T1000 (cell line): ENCODE data around the gene MYADML2.

Source experiments
- DNase-seq: peaks from one replicate; lab custom pipeline; 2025; ENCODE audit warnings: mixed read lengths; lab: John Stamatoyannopoulos, UW

MYADML2 gene

DNA sequence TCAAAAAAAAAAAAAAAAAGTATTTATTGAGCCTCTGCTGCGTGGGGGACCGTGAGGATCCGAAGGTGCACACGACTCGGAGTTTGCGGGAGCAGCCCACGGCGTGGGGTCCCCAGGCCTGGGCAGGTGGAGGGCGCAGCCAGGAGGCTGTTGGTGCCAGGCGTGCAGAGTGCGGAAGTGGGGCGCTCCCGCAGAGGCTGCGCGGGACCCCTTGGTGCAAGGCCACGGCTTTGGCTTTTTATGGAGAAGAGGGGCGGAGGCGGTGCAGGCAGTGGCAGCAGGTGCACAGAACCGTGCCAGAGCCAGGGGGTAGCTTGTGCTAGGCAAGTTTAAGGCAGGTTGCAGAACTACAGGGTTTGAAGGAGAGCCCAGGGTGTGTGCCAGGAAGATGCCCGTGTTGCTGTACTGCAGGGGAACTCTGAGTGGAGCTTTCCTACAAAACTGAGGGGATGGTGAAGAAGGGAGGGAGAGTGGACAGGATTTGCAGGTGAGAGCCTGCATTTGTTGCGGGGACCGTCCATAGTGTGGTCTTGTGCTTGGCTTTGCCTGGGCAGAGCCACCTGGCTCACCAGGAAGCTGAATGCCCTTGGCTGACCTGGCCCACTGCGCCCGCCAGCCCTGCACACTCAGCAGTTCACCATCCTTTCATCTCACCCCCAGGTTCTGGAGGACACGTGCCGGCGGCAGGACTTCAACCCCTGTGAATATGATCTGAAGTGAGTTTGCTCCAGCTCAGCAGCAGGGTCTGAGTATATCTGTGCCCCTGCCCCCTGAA is 31.7 kb upstream of the MYADML2 start:
- DNase-seq, result no peak

DNA sequence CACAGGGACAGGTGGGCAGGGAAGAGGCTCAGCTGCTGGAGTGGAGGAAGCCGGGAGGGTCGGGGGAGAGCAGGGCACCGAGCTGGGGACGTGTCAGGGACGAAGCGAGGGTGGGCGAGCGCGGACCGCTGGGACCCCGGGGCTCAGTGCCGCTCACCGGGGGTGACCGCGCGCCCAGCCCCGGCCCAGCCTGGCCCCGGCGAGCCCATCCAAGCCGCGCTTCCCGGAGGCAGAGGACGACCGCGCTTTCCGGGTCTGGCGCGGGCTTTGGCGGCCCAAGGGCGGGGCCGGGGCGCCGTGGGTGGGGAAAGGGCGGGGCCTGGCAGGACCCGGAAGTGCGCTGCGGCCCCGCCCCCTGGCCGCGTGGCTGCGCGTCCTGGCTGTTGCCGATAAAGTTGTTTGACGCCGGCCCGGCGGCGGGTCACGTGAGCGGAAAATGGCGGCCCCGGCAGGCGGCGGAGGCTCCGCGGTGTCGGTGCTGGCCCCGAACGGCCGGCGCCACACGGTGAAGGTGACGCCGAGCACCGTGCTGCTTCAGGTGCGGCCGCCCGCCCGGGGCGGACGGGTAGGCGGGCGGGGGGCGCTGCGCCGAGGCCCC is 30.3 kb upstream of the MYADML2 start, which contains the start of gene ASPSCR1:
TSS of gene ASPSCR1 (plus strand) at position 419 of the 598 bp plus-strand sequence. CDS start at position 437, 18 bp downstream.
- DNase-seq, result peak; percentile 87

DNA sequence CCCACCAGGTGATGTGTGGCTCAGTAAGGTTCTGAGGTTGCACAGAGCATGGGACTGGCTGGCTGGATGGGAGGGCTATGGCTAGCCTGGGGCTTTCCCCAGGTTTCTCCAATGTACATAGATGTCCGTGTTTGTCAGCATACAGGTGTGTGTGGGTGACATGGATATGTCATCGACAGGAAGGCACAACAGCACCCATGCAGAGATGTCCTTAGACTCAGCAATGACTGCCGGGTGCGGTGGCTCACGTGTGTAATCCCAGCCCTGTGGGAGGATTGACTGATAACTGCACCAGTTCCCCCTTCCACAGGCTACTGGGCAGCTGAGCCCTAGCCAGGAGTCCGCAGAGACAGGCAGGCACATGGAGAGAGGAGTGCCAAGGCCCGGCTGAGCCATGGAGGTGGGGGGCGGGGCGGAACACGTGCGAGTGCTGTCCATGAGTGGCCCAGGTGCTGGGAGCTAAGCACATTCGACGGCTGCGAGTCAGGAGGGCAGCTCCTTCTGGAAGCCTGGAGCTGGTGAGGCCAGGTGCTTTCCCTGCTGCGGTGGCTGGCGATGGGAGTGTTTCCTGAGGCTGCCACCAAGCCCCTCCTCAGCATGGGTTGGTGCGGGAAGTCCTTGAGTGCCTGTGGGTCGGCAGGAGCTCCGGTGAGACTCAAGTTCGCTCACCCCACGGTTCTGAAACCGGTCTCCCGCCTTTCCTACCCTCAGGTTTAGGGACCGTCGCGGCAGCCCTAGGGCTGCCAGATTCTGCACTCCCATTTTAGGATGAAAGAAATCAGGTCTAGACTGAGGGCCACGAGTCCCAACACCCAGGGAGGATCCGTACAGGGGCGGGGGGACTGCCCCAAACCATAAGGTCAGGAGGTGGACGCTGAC is 29.5 kb upstream of the MYADML2 start:
- DNase-seq, result no peak

DNA sequence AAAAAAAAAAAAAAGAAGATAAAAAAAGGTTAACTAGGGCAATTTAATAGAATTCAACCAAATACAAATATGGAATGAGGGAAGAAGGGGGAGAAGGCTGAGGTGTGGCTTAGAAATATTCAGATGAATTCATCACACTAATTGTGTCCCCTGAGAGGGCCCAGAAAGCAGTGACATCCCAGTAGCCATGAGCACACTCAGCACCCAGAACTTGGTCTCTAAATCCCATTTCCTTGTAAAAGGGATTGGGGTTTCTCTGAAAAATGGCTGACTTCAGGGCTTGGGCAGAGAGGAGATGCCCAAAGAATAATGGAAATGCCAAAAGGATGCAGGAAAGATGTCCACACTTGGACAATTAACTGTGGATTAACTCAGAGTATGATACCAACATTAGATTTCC is 26.4 kb upstream of the MYADML2 start:
- no peak for DNase-seq

DNA sequence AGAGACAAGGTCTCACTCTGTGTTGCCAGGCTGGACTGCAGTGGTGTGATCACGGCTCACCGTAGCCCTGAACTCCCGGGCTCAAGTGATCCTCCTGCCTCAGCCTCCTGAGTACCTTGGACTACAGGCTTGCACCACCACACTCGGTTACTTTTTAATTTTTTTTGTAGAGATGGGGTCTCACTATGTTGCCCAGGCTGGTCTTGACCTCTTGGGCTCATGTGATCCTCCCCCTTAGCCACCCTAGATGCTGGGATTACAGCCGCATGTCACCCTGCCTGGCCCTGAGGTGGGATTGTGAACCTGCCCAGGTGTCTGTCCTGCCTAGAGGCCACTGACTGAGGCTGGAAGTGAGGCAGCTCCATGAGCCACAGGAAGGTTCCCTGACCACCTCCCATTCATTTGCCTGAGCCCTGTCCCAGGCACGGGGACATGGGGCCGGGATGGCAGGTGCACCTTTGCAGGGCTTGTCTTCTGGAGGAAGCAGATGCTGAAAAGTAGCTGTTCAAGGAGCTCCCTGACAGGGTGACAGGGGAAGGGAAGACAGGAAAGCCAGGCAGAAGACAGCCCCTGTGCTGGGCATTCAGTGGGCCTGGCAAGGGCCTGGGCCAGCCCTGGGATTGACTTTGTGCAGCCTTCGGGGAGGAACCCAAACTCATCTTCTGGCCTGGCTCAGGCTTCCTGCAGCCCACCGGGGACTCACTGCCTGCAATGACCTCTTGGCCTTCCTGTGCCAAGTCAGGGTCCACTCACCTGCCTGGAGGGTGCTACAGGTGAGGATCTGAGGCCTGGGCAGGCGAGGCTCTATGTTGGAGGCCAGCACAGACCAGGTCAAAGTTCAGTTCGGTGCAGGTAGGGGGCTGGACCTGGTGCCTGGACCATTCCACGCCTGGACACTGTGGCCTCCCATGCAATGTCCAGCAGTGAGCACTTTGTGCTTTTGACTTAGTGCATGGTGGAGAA is 22.1 kb upstream of the MYADML2 start:
- DNase-seq, result no peak

DNA sequence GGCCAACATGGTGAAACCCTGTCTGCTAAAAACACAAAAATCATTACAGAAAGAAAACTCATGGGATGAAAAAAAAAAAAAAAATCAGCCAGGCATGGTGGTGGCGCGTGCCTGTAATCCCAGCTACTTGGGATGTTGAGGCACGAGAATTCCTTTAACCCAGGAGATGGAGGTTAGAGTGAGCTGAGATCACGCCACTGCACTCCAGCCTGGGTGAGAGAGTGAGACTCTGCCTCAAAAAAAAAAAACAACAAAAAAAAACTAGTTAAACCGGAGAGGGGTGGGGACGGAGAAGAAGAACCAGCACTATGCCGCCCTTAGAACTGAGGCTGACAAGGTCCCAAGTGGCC is 21.3 kb upstream of the MYADML2 start:
- no peak for DNase-seq

DNA sequence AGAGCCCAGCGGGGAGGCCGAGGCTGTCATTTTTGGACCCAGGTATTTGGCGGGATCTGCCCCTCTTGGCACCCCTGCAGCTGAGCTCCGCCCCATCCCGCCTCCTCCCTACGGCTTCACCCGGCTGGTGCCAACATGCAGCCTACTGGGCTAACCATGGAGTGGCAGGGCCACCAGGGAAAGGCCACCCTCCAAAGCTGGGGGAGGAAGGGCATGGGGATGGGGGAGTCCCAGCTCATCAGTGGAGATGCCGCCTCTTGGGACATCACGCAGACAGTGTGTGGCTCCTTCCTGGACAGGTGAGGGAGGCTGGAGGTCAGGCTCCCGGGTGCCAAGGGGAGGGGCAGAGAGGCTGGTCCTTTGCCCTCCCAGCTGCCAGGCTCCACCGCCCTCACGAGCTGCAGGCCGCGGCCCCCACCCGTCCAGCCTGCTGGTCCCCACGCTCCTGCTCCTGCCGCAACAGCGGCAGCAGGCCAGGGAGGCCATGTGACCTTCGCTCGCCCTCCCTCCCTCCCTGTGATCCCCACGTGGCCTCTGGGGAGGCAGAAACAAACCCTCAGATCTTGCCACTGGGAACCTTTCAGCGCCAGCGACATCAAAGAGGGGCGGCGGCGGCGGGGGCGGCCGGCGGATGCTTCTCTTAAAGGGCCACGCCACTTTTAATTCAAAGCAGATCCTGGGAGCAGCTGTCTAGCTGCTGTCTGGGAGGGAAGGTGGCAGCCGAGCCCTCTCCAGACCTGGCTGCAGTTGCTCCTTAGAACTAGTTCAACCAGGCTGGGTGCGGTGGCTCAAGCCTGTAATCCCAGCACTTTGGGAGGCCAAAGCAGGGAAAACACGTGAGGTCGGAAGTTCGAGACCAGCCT is 20.7 kb upstream of the MYADML2 start:
- no peak for DNase-seq

DNA sequence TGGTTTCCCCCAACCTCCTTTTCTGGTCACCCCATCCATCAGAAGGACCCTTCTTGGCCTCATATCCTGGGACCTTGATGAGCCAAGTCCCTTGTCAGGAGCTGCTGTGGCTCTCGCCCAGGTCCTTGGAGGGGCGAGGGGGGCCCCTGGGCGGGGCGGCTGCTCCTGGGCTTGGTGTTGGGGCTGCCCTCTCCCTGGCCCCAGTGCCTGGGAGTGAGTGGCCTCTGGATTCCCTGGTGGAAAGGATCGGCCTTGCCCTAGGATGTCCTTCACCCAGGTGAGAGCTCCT is 20.2 kb upstream of the MYADML2 start:
- DNase-seq, result no peak

DNA sequence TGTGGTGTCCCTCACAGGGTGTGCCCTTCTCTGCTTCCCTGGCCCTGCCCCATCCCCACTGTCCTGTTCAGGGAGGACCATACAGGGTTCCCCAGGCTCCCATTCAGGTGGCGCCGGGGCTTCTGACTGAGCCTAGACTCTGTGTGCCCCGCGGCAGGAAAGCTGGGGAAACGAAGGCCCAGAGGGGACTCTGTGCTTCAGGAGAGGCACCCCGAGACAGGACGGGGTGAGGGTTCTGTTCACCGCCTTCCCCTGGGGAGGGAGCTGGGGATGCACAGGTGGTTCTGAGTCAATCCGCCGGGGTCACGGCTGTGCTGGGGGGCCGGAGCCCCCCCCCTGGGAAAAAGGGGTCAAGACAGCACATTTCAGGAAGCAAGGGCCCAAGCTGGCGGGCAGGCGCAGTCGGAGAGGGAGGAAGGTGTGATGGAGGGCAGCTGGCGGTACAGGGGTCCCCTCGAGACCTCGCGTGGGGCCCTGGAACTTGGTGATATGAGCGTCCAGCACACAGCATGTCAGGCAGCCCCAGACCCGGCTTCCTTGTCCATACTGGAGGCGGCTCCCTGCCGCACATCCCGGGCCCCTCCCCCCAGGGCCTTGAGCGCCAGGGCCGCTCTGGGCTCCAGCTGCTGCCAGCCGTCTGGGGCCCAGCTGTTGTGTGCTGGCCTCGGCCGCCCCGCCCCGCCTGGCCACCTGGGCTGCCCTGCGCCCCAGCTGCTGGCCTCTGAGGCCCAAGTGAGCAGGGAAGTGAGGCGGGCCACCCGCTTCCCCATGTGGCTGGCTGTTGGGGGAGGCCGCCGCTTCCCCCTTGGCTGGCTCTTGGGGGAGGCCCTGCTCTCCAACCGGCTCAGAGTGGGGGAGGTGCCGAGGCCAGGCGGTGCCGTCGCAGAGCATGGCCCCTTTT is 19.6 kb upstream of the MYADML2 start:
- DNase-seq, result no peak

DNA sequence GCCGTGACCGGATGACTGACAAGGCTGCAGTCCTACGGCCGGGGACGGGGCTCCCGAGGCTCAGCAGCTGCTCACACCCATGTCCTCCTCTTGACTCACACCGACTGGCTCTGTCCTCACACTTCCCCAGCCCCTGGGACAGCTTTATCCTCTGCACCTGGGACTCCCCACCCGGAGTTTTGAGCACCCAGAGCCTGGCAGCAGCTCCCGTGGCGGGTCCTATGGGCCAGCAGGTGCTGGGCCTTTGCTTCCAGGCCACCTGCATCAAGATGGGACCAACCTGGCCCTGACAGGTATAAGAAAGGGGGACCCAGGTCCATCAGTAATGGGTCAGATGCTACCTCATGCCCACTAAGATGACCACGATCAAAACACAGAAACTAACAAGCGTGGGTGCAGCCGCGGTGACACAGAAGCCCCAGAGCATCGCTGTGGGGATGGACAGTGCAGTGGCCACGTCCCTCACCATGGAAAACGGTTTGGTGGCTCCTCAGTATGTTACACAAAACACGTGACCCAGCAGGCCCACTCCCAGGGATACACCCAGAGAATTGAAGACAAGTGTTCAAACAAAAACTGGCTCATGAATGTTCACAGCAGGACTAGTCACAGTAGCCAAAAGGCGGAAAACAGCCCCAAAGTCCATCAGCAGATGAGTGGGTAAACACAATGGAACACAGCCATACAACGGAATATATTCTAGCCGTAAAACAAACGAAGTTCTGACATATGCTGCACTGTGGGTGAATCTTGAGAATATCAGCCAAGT is 17.2 kb upstream of the MYADML2 start:
- no peak for DNase-seq

DNA sequence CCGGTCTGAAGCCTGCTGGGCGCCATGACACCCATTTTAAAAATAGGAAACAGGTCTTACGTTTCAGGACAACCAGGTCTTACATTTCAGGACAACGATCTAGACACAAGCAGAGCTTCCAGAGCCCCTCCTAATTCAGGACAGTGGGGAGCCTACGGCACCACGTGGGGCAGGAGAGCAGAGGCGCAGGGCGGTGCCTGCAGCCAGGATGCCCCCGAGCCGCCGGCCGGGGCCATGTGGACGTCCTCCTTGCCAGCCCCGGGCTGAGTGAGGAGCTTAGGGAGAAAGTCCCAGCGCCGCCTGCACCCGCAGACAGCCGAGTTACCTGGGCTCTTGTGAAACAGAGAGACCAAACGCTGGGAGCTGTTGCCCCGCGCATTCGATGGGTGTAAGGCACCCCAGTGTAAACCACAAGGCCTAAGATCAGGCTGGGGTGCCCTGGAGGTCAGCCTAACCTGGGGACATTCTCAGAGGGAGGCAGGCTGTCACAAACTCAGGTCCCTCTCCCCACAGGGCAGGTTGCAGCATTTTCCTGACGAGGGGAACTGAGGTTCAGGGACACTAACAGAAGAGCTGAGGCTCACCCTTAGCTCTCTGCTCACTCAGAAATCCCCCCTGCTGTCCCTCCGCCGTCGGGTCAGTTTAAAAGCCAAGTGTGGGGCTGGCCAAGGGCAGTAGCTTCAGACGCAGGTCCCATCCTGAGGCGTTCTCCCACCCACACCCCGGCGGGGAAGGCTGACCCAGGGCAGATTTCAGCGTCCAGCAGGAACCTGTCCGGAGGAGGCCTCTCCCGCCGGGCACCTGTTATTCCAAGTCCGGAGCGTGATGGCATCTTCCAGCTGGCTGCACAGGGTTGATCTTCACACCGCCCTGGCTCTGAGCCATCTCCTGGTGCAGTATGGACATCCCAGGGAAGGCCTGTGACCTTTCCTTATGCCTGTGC is 15.7 kb upstream of the MYADML2 start:
- DNase-seq, result no peak

DNA sequence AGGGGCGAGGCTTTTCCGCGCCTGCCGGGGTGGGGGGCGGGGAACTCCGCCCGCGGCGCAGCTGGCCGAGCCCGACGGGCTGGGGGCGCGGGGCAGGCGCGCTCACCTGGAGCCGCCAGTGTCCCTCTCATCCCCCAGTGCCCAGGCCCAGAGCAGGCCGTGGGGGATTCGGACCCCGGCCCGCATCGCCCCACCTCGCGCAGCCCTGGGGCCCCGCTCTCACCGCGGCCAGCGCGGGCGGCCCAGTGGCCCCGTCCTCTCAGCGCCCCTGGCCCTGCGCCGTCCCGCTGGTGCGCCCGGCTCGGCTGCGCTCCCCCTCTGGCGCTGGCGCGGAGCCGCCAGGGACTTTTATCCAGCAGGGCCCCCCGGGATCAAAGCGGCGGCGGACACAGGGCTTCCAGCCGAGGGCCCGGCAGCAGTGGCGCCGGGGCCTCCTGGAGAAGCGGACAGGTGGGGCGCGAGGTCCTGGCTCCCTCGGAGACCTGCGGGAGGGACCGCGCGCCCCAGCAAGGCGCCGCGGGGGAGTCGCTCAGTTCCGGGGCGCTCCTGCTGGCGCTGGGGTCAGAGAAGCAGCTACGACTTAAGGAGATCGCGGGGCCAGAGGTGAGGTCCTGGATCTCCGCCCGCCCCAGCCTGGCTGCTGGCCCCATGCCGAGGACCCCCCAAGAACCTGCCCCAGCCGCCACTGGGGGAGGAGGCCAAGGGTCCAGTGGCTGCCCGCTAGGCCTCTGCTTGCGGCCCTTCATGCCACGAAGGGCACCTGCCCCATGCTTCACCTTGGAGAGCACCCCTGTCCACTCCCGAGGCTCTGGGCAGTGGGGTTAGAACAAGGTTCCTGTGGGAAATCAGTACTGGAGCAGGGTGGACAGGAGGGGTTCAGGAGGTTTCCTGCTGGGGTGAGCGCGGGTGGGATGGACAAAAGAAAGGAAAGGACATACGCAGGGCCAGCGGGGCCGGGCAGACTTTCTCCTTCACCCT is 14.8 kb upstream of the MYADML2 start:
- no peak for DNase-seq

DNA sequence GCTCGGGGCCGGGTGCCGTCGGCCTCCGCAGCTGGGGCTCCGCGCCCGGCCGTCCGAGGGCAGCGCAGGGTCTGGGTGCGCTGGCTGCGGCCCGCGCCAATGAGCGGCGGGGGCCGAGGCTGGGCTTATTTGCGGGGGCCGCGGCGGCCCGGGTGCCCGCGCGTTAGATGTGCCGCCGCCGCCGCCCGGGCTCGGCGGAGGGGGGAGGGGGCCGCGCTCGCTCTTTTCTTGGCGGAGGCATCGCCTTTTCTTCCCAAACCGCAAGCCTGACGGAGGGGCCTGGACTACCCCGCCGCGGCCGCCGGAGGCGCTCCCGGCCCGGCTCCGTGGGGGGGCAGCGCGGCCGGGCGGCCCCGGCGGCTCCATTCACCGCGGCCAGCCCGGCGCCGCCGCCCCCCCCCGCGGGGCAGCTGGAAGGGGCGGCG is 14.1 kb upstream of the MYADML2 start, which contains the start of gene NOTUM:
TSS of gene NOTUM (minus strand) at position 101 of the 425 bp plus-strand sequence. CDS start 278 bp downstream, outside the sequence.
- DNase-seq, result peak; percentile 26

DNA sequence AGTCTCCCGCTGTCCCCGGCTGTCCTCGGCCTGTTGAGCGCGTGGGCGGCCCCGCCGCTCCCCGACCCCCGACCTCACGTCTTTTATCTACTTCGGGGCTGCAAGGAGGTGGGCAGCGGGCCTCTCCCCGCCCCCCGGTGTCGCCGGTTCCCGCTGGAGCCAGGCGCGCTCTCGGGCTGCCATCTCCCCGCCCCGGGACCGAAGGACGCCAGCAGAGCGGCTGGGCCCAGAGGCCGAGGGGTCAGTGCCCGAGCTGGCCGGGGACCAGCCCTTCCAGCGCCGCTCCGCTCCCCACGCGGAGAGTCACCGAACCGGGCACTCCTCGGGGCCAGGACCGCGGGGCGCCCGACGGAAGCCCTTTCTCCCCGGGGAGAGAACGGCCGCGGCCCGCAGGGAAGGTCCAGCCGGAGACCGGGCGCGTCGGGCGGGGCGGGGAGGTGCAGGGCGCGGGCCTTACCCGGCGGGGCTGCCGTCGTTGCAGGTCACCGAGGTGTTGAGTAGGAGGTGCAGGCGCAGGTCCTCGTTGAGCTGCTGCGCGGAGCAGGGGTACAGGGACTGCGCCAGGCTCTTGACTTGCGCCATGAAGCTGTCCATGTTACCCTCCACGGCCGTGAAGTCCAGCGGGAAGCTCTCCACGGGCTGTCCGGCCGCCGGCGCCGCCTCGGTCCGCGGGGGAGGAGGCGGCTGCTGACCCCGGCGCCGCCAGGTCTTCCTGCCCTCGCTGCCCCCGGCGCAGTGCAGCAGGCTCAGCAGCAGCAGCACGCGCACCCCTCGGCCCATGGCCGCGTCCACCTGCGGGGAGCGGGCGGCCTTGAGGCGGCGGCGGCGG is 13.3 kb upstream of the MYADML2 start:
- DNase-seq, result no peak

DNA sequence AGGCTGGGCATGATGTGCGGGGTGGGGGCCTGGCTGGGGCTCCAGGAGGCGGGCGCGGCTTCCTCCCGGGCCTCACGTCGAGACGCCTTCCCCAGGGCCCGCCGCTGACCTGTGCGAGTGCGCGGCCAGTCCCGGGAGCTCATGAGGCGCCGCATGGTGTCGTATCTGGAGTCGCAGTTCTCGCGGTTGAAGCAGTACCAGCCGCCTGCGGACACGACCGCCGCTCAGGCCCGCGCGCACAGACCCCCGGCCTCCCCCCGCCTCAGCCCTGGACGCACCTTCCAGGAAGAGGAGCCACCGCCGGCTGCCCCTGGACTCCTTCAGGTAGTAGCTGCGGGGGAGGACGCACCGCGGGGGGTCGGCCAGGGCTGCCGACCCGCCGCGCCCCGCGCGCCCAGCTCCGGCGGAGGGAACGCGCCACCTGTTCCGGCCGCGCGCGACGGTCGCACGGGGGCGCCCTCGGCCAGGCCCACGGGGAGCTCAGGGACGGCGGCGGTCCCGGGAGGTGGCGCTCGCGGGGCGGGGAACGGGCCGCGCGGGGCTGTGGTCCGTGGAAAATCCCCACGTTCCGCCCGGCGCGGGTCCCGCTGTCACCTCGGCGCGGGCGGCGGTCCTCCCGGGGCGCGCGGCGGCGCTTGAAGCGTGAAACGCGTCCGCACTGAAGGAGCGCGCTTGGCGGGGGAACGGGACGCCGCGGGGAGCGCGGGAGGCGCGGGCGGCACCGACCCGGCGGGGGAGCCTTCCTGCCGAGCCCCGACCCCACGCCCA is 12.5 kb upstream of the MYADML2 start:
- DNase-seq, result peak; percentile 34
